ENCODE measurements around the gene ROBO1. TPM values are rescaled to one million over a fixed set of nuclear protein-coding genes. Genes with fewer than 3 reads are reported as not detected.

The ROBO1 gene
- total and polyA plus RNA-seq, 4 donors, result 1.0 to 30.3 (median 3.9) TPM

DNA sequence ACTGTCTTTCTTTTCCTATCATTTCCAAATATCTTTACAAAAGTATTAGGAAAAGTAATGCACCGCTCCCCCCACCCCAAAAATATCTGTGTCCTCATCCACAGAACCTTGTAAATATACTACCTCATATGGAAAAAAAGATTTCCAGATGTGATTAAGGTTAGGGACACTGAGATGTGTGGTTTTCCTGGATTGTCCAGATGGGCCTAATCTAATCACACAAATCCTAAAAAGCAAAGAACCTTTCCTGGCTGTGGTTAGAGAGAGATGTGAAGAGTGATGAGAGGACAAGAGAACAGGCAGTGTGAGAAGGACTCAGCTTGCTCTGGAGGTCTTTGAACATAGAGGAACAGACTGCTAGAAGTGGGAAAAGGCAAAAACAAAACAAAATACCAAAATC is 77.7 kb downstream of the ROBO1 start:
- Histone ChIP-seq H3K27me3 (ENCODE audit: control insufficient read depth in 4 of 4, insufficient read depth in 4 of 4, low read length in 3 of 4) (no peaks in the 10 kb centered on the region), H3K9me3 (ENCODE audit: control insufficient read depth in 4 of 4, low read length in 3 of 4) (no peaks in the 10 kb centered on the region), H3K9ac (ENCODE audit: low read depth in 1 of 2, low read length in 2 of 2) (no peak overlapping the region), H3K4me3 (ENCODE audit: low read depth in 1 of 3, low read length in 3 of 3) (no peak overlapping the region), H3K27ac (ENCODE audit: low read depth in 1 of 2, low read length in 2 of 2) (no peak overlapping the region), H3K4me1 (ENCODE audit: control insufficient read depth in 4 of 4, insufficient read depth in 4 of 4, low read length in 3 of 4) (no peaks in the 10 kb centered on the region), H3K36me3 (ENCODE audit: control insufficient read depth in 4 of 4, insufficient read depth in 3 of 4, low read depth in 1 of 4, low read length in 3 of 4) (no peaks in the 10 kb centered on the region)
- 58% methylated on average over 1 of the region's 1 CpG for WGBS
- TF ChIP-seq JUND (IDR thresholded peaks at IDR 0.05), result no peak
- TF ChIP-seq SP1 (IDR thresholded peaks at IDR 0.05), result no peak
- no peak for TF ChIP-seq HNF4G (IDR thresholded peaks at IDR 0.05)
- no peak for DNase-seq (ENCODE audit: low spot score)

DNA sequence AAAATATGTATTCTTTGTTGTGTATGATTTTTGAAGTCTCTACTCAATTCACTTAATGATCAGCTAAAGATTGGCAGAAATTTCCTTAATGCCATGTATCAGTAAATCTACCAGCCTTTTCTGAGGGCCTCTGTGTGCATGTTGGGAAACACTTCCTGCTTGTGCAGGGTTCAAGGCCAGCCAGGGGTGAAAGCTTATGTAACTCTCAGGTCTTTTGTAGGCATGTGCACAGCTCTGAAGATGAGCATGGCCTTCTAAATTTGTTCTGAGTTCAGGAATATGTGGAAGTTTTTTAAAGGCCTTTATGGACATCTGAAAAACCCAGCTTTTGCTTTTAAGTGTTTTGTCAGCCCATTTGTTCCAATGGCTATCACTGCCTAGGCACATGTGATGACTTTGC is 82.7 kb downstream of the ROBO1 start:
- Histone ChIP-seq H3K9ac (ENCODE audit: low read depth in 1 of 2, low read length in 2 of 2) (no peak overlapping the region), H3K4me3 (ENCODE audit: low read depth in 1 of 3, low read length in 3 of 3) (no peak overlapping the region), H3K9me3 (ENCODE audit: control insufficient read depth in 4 of 4, low read length in 3 of 4) (no peaks in the 10 kb centered on the region), H3K4me1 (ENCODE audit: control insufficient read depth in 4 of 4, insufficient read depth in 4 of 4, low read length in 3 of 4) (no peaks in the 10 kb centered on the region), H3K36me3 (ENCODE audit: control insufficient read depth in 4 of 4, insufficient read depth in 3 of 4, low read depth in 1 of 4, low read length in 3 of 4) (no peaks in the 10 kb centered on the region), H3K27ac (ENCODE audit: low read depth in 1 of 2, low read length in 2 of 2) (no peak overlapping the region), H3K27me3 (ENCODE audit: control insufficient read depth in 4 of 4, insufficient read depth in 4 of 4, low read length in 3 of 4) (no peaks in the 10 kb centered on the region)
- TF ChIP-seq TAF1 (conservative IDR thresholded peaks at IDR 0.05), result no peak
- TF ChIP-seq, protein P1, sequence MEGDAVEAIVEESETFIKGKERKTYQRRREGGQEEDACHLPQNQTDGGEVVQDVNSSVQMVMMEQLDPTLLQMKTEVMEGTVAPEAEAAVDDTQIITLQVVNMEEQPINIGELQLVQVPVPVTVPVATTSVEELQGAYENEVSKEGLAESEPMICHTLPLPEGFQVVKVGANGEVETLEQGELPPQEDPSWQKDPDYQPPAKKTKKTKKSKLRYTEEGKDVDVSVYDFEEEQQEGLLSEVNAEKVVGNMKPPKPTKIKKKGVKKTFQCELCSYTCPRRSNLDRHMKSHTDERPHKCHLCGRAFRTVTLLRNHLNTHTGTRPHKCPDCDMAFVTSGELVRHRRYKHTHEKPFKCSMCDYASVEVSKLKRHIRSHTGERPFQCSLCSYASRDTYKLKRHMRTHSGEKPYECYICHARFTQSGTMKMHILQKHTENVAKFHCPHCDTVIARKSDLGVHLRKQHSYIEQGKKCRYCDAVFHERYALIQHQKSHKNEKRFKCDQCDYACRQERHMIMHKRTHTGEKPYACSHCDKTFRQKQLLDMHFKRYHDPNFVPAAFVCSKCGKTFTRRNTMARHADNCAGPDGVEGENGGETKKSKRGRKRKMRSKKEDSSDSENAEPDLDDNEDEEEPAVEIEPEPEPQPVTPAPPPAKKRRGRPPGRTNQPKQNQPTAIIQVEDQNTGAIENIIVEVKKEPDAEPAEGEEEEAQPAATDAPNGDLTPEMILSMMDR (IDR thresholded peaks at IDR 0.05; ENCODE audit: low read depth, low read length, missing input control), result no peak
- no peak for DNase-seq (ENCODE audit: low spot score)

DNA sequence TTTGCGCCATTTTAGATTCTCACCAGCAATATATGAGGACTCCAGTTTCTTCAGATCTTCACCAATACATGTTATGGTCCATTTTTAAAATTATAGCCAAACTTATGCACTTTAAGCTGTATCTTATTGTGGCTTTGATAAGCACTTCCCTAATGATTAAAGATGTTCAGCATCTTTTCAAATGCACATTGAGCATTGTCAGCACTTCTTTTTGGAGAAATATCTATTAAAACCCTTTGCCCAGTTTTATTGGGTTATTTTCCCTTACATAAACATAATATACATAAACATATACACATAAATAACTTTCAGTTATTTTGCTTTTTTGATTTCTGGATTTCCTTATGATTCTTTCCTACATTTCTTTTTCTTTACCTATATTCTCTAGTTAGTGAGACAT is 83.8 kb downstream of the ROBO1 start:
- no peak for DNase-seq (ENCODE audit: low spot score)
- H3K27me3 ChIP-seq (ENCODE audit: control insufficient read depth in 4 of 4, insufficient read depth in 4 of 4, low read length in 3 of 4), result no peaks in the 10 kb centered on the region
- H3K27ac ChIP-seq (ENCODE audit: low read depth in 1 of 2, low read length in 2 of 2), result no peak overlapping the region
- H3K9me3 ChIP-seq (ENCODE audit: control insufficient read depth in 4 of 4, low read length in 3 of 4), result no peaks in the 10 kb centered on the region
- H3K4me1 ChIP-seq (ENCODE audit: control insufficient read depth in 4 of 4, insufficient read depth in 4 of 4, low read length in 3 of 4), result no peaks in the 10 kb centered on the region
- WGBS, result 86% methylated on average over 1 of the region's 1 CpG
- no peak overlapping the region for H3K4me3 ChIP-seq (ENCODE audit: low read depth in 1 of 3, low read length in 3 of 3)
- TF ChIP-seq, protein P2, sequence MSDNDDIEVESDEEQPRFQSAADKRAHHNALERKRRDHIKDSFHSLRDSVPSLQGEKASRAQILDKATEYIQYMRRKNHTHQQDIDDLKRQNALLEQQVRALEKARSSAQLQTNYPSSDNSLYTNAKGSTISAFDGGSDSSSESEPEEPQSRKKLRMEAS (IDR thresholded peaks at IDR 0.05), result no peak
- TF ChIP-seq, protein P3, sequence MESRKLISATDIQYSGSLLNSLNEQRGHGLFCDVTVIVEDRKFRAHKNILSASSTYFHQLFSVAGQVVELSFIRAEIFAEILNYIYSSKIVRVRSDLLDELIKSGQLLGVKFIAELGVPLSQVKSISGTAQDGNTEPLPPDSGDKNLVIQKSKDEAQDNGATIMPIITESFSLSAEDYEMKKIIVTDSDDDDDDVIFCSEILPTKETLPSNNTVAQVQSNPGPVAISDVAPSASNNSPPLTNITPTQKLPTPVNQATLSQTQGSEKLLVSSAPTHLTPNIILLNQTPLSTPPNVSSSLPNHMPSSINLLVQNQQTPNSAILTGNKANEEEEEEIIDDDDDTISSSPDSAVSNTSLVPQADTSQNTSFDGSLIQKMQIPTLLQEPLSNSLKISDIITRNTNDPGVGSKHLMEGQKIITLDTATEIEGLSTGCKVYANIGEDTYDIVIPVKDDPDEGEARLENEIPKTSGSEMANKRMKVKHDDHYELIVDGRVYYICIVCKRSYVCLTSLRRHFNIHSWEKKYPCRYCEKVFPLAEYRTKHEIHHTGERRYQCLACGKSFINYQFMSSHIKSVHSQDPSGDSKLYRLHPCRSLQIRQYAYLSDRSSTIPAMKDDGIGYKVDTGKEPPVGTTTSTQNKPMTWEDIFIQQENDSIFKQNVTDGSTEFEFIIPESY (IDR thresholded peaks at IDR 0.05), result no peak
- TF ChIP-seq, protein P4, sequence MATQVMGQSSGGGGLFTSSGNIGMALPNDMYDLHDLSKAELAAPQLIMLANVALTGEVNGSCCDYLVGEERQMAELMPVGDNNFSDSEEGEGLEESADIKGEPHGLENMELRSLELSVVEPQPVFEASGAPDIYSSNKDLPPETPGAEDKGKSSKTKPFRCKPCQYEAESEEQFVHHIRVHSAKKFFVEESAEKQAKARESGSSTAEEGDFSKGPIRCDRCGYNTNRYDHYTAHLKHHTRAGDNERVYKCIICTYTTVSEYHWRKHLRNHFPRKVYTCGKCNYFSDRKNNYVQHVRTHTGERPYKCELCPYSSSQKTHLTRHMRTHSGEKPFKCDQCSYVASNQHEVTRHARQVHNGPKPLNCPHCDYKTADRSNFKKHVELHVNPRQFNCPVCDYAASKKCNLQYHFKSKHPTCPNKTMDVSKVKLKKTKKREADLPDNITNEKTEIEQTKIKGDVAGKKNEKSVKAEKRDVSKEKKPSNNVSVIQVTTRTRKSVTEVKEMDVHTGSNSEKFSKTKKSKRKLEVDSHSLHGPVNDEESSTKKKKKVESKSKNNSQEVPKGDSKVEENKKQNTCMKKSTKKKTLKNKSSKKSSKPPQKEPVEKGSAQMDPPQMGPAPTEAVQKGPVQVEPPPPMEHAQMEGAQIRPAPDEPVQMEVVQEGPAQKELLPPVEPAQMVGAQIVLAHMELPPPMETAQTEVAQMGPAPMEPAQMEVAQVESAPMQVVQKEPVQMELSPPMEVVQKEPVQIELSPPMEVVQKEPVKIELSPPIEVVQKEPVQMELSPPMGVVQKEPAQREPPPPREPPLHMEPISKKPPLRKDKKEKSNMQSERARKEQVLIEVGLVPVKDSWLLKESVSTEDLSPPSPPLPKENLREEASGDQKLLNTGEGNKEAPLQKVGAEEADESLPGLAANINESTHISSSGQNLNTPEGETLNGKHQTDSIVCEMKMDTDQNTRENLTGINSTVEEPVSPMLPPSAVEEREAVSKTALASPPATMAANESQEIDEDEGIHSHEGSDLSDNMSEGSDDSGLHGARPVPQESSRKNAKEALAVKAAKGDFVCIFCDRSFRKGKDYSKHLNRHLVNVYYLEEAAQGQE (IDR thresholded peaks at IDR 0.05), result no peak
- H3K36me3 ChIP-seq (ENCODE audit: control insufficient read depth in 4 of 4, insufficient read depth in 3 of 4, low read depth in 1 of 4, low read length in 3 of 4), result no peaks in the 10 kb centered on the region
- no peak overlapping the region for H3K9ac ChIP-seq (ENCODE audit: low read depth in 1 of 2, low read length in 2 of 2)
